Activated gamma-delta T cell (primary cell): ENCODE measurements around the gene PCDHA9.
"Not testable (repeated sequence)": the region's sequence is repeated elsewhere in the genome, so short reads cannot be mapped to it uniquely, and the experiment has no call there.

ENCODE experiments used
- DNase-seq: peaks from one replicate; lab custom pipeline; 2025; lab: John Stamatoyannopoulos, UW

Gene PCDHA9

GRCh38 chr5:140834439-140835008 lies 13.7 kb upstream of the PCDHA9 start:
- not testable (repeated sequence) for DNase-seq

- DNase-seq: no peak
Measured at GRCh38 chr5:140835622-140836510, 12.3 kb upstream of the PCDHA9 start.

- DNase-seq: no peak
Measured at GRCh38 chr5:140840978-140841962, 6.9 kb upstream of the PCDHA9 start, which contains the start of gene PCDHA8. Gene PCDHA8, plus strand, starts transcription at chr5:140841187. Its CDS starts 135 bp downstream, at chr5:140841322.

- no peak for DNase-seq
Measured at GRCh38 chr5:140842798-140843733, 5.1 kb upstream of the PCDHA9 start.

- DNase-seq: not testable (repeated sequence)
Measured at GRCh38 chr5:140849831-140850634, 1.9 kb downstream of the PCDHA9 start.

- DNase-seq: no peak
Measured at GRCh38 chr5:140855772-140856674, 7.8 kb downstream of the PCDHA9 start, which contains the start of gene PCDHA10. Gene PCDHA10, plus strand, starts transcription at chr5:140855897. Its CDS starts 152 bp downstream, at chr5:140856049.

- no peak for DNase-seq
Measured at GRCh38 chr5:140857177-140857986, 9.2 kb downstream of the PCDHA9 start.

- no peak for DNase-seq
Measured at GRCh38 chr5:140857987-140858240, 9.7 kb downstream of the PCDHA9 start.

GRCh38 chr5:140862441-140863295 lies 14.5 kb downstream of the PCDHA9 start:
- DNase-seq: no peak

GRCh38 chr5:140868721-140869554 lies 20.8 kb downstream of the PCDHA9 start, which contains the start of gene PCDHA11:
Gene PCDHA11, plus strand, starts transcription at chr5:140868957. Its CDS starts 147 bp downstream, at chr5:140869104.
- no peak for DNase-seq

GRCh38 chr5:140869555-140869886 lies 21.3 kb downstream of the PCDHA9 start:
- DNase-seq: no peak

GRCh38 chr5:140870221-140871201 lies 22.3 kb downstream of the PCDHA9 start:
- DNase-seq: no peak

GRCh38 chr5:140875085-140876065 lies 27.2 kb downstream of the PCDHA9 start, which contains the start of gene PCDHA12:
Gene PCDHA12, plus strand, starts transcription at chr5:140875308. Its CDS starts 165 bp downstream, at chr5:140875473.
- no peak for DNase-seq
